K562 (cell line): Measurements from ENCODE around the gene ADGRL3. TPM values are rescaled to one million over a fixed set of nuclear protein-coding genes. Genes with fewer than 3 reads are reported as not detected.

Source experiments
- ATAC-seq: fragments of 200-7000 bp; cut with Tn5 transposase; 3 replicates; pipeline ENCODE4 v1.9.1; 2020; ENCODE audit warnings: moderate library complexity
- BruUV-seq: library from RNA; stranded (reverse); fragments of 400-500 nt; replicated peaks from 2 replicates; lab custom pipeline; 2021; lab: Mats Ljungman, UMichigan
- CTCF ChIA-PET: fragments of 300-600 bp; formaldehyde crosslinking; extraction: SDS; loops from one replicate; lab custom pipeline; 2021; ENCODE audit warnings: low intra/inter-chr PET ratio; lab: Yijun Ruan, JAX
- POLR2A ChIA-PET: fragments of 300-600, 350-650 bp; sonication (Branson Sonifier 250); formaldehyde crosslinking; extraction: SDS; loops from one replicate; lab custom pipeline; 2021; ENCODE audit warnings: antibody characterized with exemption, inconsistent platforms; lab: Yijun Ruan, JAX
- DNase-seq, 4 experiments: peaks; one replicate each; pipeline versions ENCODE4 v3.0.0 to v3.0.0-alpha.2; 2011 to 2018; ENCODE audit warnings: low spot score in 3 of 4, mixed read lengths in 3 of 4; ENCODE audit errors: extremely low read depth in 1 of 4
- FAIRE-seq: peaks from 2 replicates; lab custom pipeline; 2011; peaks lifted over from hg19 to GRCh38; lab: Jason Lieb, UNC
- H2AFZ ChIP-seq: 2 replicates; pipeline ENCODE4 v1.6.0; 2011; ENCODE audit warnings: low read depth, low read length, control low read depth, inconsistent platforms
- H3K27ac ChIP-seq: fragments of 200-600 bp; 3 replicates; pipeline ENCODE4 v1.8.0; 2011; ENCODE audit warnings: low read depth, mild to moderate bottlenecking, control low read depth, inconsistent platforms, low read length, moderate library complexity, mixed read lengths; ENCODE audit errors: extremely low read depth
- H3K27me3 ChIP-seq, 2 experiments: fragments of 300-600 bp in 1 of 2; 2 replicates in 1 of 2; 3 replicates in 1 of 2; pipeline versions ENCODE4 v1.6.0 to v1.8.0; 2011; ENCODE audit warnings: inconsistent platforms in 2 of 2, low read length in 2 of 2, mild to moderate bottlenecking in 1 of 2, mixed read lengths in 1 of 2, moderate library complexity in 1 of 2; ENCODE audit not compliant: control insufficient read depth in 2 of 2, insufficient read depth in 2 of 2
- H3K36me3 ChIP-seq: fragments of 300-600 bp; 3 replicates; pipeline ENCODE4 v1.8.0; 2011; ENCODE audit warnings: mild to moderate bottlenecking, low read length, inconsistent platforms; ENCODE audit not compliant: control insufficient read depth, insufficient read depth
- H3K4me1 ChIP-seq, 2 experiments: fragments of 200-600 bp in 1 of 2; replicated peaks in 1 of 2; 2 replicates in 1 of 2; 3 replicates in 1 of 2; pipeline versions ENCODE4 v1.5.1 to v1.8.0; 2011; ENCODE audit warnings: inconsistent platforms in 2 of 2, low read length in 2 of 2, mild to moderate bottlenecking in 1 of 2, mixed read lengths in 1 of 2, moderate library complexity in 1 of 2; ENCODE audit not compliant: control insufficient read depth in 2 of 2, insufficient read depth in 2 of 2
- H3K4me2 ChIP-seq: 2 replicates; pipeline ENCODE4 v1.6.1; 2011; ENCODE audit warnings: low read length, control low read depth, inconsistent platforms, mixed read lengths; ENCODE audit not compliant: insufficient read depth
- H3K4me3 ChIP-seq: fragments of 200-600 bp; sonication (generic), shearing (Covaris generic); 2 replicates; pipeline ENCODE4 v1.5.1; 2016; ENCODE audit warnings: control low read depth, inconsistent platforms
- H3K79me2 ChIP-seq: fragments of 200-600 bp; 3 replicates; pipeline ENCODE4 v1.8.0; 2011; ENCODE audit warnings: low read length, inconsistent platforms; ENCODE audit not compliant: control insufficient read depth, insufficient read depth
- H3K9ac ChIP-seq, 2 experiments: 2 replicates each; pipeline versions ENCODE4 v1.6.0 to v1.6.1; 2011; ENCODE audit warnings: low read depth in 2 of 2, low read length in 2 of 2, control low read depth in 1 of 2, inconsistent platforms in 1 of 2, mild to moderate bottlenecking in 1 of 2, mixed read lengths in 1 of 2; ENCODE audit not compliant: insufficient read depth in 1 of 2
- H3K9me1 ChIP-seq: one replicate; pipeline ENCODE4 v1.6.0; 2011; ENCODE audit warnings: inconsistent platforms, mild to moderate bottlenecking, low read length, moderate library complexity; ENCODE audit not compliant: control insufficient read depth, insufficient read depth
- H3K9me3 ChIP-seq: replicated peaks from 2 replicates; pipeline ENCODE4 v1.5.1; 2011; ENCODE audit warnings: low read depth, low read length, inconsistent platforms; ENCODE audit not compliant: control insufficient read depth, insufficient read depth
- H4K20me1 ChIP-seq: replicated peaks from 2 replicates; pipeline ENCODE4 v1.6.1; 2011; ENCODE audit warnings: low read length, inconsistent platforms, mixed read lengths; ENCODE audit not compliant: control insufficient read depth, insufficient read depth
- CBX3 ChIP-seq, 2 experiments: IDR thresholded peaks; 1 replicate in 1 of 2; 2 replicates in 1 of 2; pipeline ENCODE4 v1.6.1; 2012; ENCODE audit warnings: inconsistent platforms in 2 of 2, low read length in 2 of 2, borderline replicate concordance in 1 of 2, control low read depth in 1 of 2
- CC2D1A ChIP-seq: fragments of 450-650 bp; IDR thresholded peaks from 2 replicates; pipeline ENCODE4 v1.6.1; 2017; ENCODE audit warnings: mild to moderate bottlenecking
- CREB5 ChIP-seq: fragments of 250-450 bp; sonication (Bioruptor Pico); IDR thresholded peaks from 2 replicates; pipeline ENCODE4 v1.5.0; 2020; ENCODE audit warnings: mild to moderate bottlenecking
- HCFC1 ChIP-seq: IDR thresholded peaks from 2 replicates; pipeline ENCODE4 v1.6.1; 2012; ENCODE audit warnings: low read depth, low read length, improper control_type of control experiment
- MTA2 ChIP-seq: fragments of 450-650 bp; IDR thresholded peaks from 2 replicates; pipeline ENCODE4 v1.6.1; 2016; ENCODE audit warnings: low read depth
- NR2F6 ChIP-seq: fragments of 450-650 bp; formaldehyde crosslinking; IDR thresholded peaks from 2 replicates; pipeline ENCODE4 v1.4.0; 2020; ENCODE audit warnings: mild to moderate bottlenecking
- RB1 ChIP-seq: fragments of 450-650 bp; IDR thresholded peaks from 2 replicates; pipeline ENCODE4 v1.6.1; 2017; ENCODE audit warnings: low read depth, mild to moderate bottlenecking
- RBM34 ChIP-seq: fragments of 200-400 bp; formaldehyde crosslinking; IDR thresholded peaks from 2 replicates; pipeline ENCODE4 v1.6.1; 2018; ENCODE audit warnings: low read length, borderline replicate concordance; ENCODE audit not compliant: insufficient read depth
- SREBF1 ChIP-seq: fragments of 150-350 bp; IDR thresholded peaks from 2 replicates; pipeline ENCODE4 v1.6.1; 2014; ENCODE audit warnings: antibody characterized with exemption, low read depth, low read length, borderline replicate concordance
- TBP ChIP-seq: optimal IDR thresholded peaks from 2 replicates; pipeline ENCODE3; 2011; ENCODE audit warnings: low read depth, low read length, improper control_type of control experiment
- ZEB2 ChIP-seq: fragments of 450-650 bp; IDR thresholded peaks from 2 replicates; pipeline ENCODE4 v1.6.1; 2016
- ZNF408 ChIP-seq: fragments of 250-450 bp; sonication (Bioruptor Pico); IDR thresholded peaks from 2 replicates; pipeline ENCODE4 v1.4.0; 2020; ENCODE audit warnings: low read depth, mild to moderate bottlenecking, moderate library complexity
- ZNF780A ChIP-seq: fragments of 250-450 bp; sonication (Bioruptor Pico); IDR thresholded peaks from 2 replicates; pipeline ENCODE4 v1.5.0; 2021; ENCODE audit warnings: mild to moderate bottlenecking
- WGBS: fragments of 100-300 bp; shearing (Covaris generic); methylation state at CpG from one replicate; pipeline ENCODE4 v1.1.6; 2016; ENCODE audit warnings: low coverage, mixed read lengths; ENCODE audit not compliant: insufficient coverage; ENCODE audit errors: missing lambda C conversion rate; 5-methylcytosine and 5-hydroxymethylcytosine counted together
- in situ Hi-C: fragments of 300-500 bp; cut with MboI; formaldehyde crosslinking; loops from 4 replicates; pipeline ENCODE4 v1.15.0; 2018; ENCODE audit warnings: inconsistent platforms, mixed read lengths
- intact Hi-C: fragments of 100-400 bp; cut with micrococcal nuclease; formaldehyde crosslinking; loops from 2 replicates; pipeline ENCODE4 v1.14.2; 2022
- polyA plus RNA-seq, 8 experiments: library from polyadenylated mRNA; depleted of rRNA in 4 of 8; stranded (reverse) in 5 of 8; unstranded in 3 of 8; fragments of >200 nt; fragmentation: Nextera tagmentation in 2 of 8; fragmentation: Illumina TruSeq in 1 of 8; extraction: Ambion mirVana in 2 of 8; extraction: Trizol in 1 of 8; gene quantifications; 2 replicates each; pipeline versions ENCODE4 v1.2.1 to v1.2.3, GENCODE V29; 2011 to 2014; ENCODE audit warnings: inconsistent platforms in 1 of 8, missing spikeins in 1 of 8
- total RNA-seq, 7 experiments: library from RNA; depleted of rRNA in 6 of 7; stranded (reverse); fragments of >200 nt in 6 of 7; fragmentation: Illumina TruSeq in 2 of 7; extraction: Trizol in 2 of 7; gene quantifications; 2 replicates each; pipeline versions ENCODE4 v1.2.1 to v1.2.3, GENCODE V29; 2011 to 2021; ENCODE audit warnings: low replicate concordance in 1 of 7

The ADGRL3 gene
- total and polyA plus RNA-seq, 9 of the 15 experiments (the other 6 are each of a cell fraction or from before 2014, with no cell fraction given) = 0.03 to 0.14 (median 0.04) TPM; not detected in 2

GRCh38 chr4:61342061-61342460 lies 141.9 kb downstream of the ADGRL3 start:
- in situ Hi-C loops = no loop called here
- 0% methylated on average over 3 of the region's 3 CpGs for WGBS
- FAIRE-seq = no peak
- POLR2A ChIA-PET = no interaction called here
- H3K9me1 ChIP-seq = no peaks in the 10 kb centered on the region
- TF ChIP-seq HCFC1 = no peak
- no peak for TF ChIP-seq SREBF1
- no peak for TF ChIP-seq ZNF408 (CRISPR knock-in tag)
- no peak for TF ChIP-seq RB1
- no peak for TF ChIP-seq TBP
- TF ChIP-seq CREB5 (CRISPR knock-in tag) = no peak
- no peak for TF ChIP-seq CBX3 (IDR thresholded peaks at IDR 0.05; ENCODE audit: borderline replicate concordance in 1 of 2, low read length in 2 of 2)
- TF ChIP-seq NR2F6 (CRISPR knock-in tag) = no peak
- TF ChIP-seq ZEB2 = no peak
- TF ChIP-seq CC2D1A = no peak
- TF ChIP-seq RBM34 = no peak
- no peak for TF ChIP-seq ZNF780A (CRISPR knock-in tag)
- TF ChIP-seq MTA2 = no peak
- TF ChIP-seq, all 486 proteins: peak for 0
- no peak overlapping the region for H2AFZ ChIP-seq
- no peaks in the 10 kb centered on the region for H3K27me3 ChIP-seq
- H3K4me3 ChIP-seq = no peak overlapping the region
- no peak for ATAC-seq
- H4K20me1 ChIP-seq = no peaks in the 10 kb centered on the region
- no peaks in the 10 kb centered on the region for H3K79me2 ChIP-seq
- CTCF ChIA-PET = no interaction called here
- H3K9me3 ChIP-seq = no peaks in the 10 kb centered on the region
- no TSS peak for BruUV-seq
- intact Hi-C loops = no loop called here
- H3K27ac ChIP-seq = no peak overlapping the region
- DNase-seq = no peak
- no peaks in the 10 kb centered on the region for H3K4me1 ChIP-seq
- H3K36me3 ChIP-seq = no peaks in the 10 kb centered on the region
- no peak overlapping the region for H3K9ac ChIP-seq
- H3K4me2 ChIP-seq = no peak overlapping the region
